ENCODE measurements around the gene EIF4H. TPM values are rescaled to one million over a fixed set of nuclear protein-coding genes. Genes with fewer than 3 reads are reported as not detected.

The EIF4H gene
- total RNA-seq, 4 donors from 2014 or later, result 194 to 261 (median 249) TPM

DNA sequence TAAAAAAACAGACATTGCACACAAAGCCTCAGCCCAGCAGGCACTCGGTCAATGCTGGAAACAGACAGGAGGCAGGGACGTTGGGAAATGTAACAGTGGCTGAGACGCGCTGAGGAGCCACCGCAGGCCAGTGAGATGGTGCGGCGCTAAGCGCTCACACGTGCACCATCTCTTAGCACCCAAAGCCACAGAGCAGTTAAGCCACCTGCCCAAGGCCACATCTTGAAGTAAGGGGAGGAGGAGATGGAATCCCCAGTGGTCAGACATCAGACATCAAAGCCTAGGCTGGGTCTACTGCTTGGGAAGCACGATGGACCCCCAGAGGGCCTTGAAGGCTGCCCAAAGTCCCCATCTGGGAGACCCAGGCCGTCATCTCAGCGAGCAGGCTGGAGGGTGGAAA lies 51.2 kb downstream of the EIF4H start:
- no peak for DNase-seq
- H3K27ac ChIP-seq, result no peak overlapping the region
- WGBS, 2 donors, result 83 to 95% methylated on average over 5 to 9 of the region's 12 CpGs
- no peak overlapping the region for H3K4me3 ChIP-seq
- H3K4me1 ChIP-seq, result no peaks in the 10 kb centered on the region
- H3K36me3 ChIP-seq, result peaks cover 0 to 35% (median 2%) of the 10 kb centered on the region in 3 donors
- intact Hi-C loops (cut with DNase I), result no loop called here
- no peak for TF ChIP-seq POLR2A (IDR thresholded peaks at IDR 0.05)
- TF ChIP-seq, protein P1, sequence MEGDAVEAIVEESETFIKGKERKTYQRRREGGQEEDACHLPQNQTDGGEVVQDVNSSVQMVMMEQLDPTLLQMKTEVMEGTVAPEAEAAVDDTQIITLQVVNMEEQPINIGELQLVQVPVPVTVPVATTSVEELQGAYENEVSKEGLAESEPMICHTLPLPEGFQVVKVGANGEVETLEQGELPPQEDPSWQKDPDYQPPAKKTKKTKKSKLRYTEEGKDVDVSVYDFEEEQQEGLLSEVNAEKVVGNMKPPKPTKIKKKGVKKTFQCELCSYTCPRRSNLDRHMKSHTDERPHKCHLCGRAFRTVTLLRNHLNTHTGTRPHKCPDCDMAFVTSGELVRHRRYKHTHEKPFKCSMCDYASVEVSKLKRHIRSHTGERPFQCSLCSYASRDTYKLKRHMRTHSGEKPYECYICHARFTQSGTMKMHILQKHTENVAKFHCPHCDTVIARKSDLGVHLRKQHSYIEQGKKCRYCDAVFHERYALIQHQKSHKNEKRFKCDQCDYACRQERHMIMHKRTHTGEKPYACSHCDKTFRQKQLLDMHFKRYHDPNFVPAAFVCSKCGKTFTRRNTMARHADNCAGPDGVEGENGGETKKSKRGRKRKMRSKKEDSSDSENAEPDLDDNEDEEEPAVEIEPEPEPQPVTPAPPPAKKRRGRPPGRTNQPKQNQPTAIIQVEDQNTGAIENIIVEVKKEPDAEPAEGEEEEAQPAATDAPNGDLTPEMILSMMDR (IDR thresholded peaks at IDR 0.05), result no peak
- no peaks in the 10 kb centered on the region for H3K9me3 ChIP-seq
- H3K27me3 ChIP-seq, result no peaks in the 10 kb centered on the region

DNA sequence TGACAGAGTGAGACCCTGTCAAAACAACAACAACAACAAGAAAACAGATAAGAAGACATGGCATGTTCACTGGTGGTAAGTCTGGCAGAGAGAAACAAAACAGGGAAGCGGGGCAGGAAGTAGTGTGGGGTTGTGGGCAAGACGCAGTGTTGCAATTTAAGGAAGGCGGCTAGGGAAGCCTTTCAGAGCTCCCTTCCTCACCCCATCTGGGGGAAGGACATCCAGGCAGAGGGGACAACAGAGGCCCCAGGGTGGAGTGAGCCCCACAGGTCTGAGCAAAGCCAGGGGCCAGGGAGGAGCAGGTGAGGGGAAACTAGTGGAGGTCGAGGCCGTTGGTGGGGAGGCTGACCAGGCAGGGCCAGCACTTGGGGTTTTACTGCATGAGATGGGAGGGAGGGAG lies 52.5 kb downstream of the EIF4H start:
- Histone ChIP-seq H3K27ac (no peak overlapping the region), H3K27me3 (no peaks in the 10 kb centered on the region), H3K4me1 (no peaks in the 10 kb centered on the region), H3K4me3 (no peak overlapping the region), H3K9me3 (no peaks in the 10 kb centered on the region), H3K36me3 (peaks cover 0 to 48% (median 2%) of the 10 kb centered on the region in 3 donors)
- intact Hi-C loops (cut with DNase I), result no loop called here
- WGBS, 2 donors, result 80 to 85% methylated on average over 5 of the region's 5 CpGs
- TF ChIP-seq, protein P1 (IDR thresholded peaks at IDR 0.05), result no peak
- TF ChIP-seq POLR2A (IDR thresholded peaks at IDR 0.05), result no peak
- no peak for DNase-seq

DNA sequence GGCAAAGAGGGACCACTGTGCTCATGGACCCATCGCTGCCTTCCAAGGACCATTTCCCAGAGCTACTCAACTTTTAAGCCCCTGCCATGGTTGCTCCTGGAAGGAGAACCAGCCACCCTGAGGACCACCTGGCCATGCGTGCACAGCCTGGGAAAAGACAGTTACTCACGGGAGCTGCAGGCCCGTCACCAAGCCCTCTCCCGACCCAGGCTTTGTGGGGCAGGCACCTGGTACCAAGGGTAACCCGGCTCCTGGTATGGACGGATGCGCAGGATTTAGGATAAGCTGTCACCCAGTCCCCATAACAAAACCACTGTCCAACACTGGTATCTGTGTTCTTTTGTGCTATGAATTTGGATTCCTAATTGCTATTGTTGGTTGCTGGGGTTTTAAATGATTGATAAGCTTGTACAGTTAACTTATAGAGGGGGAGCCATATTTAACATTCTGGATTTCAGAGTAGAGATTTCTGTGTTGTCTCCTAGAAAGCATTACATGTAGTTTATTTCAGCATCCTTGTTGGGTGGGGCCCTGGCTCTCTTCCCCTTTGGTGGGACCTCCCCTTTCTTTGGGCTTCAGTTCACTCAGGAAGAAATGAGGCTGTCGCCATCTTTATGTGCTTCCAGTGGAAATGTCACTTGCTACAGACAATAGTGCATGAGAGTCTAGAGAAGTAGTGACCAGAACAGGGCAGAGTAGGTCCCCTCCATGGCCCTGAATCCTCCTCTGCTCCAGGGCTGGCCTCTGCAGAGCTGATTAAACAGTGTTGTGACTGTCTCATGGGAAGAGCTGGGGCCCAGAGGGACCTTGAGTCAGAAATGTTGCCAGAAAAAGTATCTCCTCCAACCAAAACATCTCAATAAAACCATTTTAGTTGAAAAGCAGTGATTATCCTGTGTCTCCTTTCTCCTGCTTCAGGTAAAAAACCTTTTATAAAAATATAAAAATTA lies 55.1 kb downstream of the EIF4H start:
- Histone ChIP-seq H3K4me3 (no peak overlapping the region), H3K36me3 (peaks cover 0 to 72% (median 2%) of the 10 kb centered on the region in 3 donors), H3K27me3 (no peaks in the 10 kb centered on the region), H3K9me3 (no peaks in the 10 kb centered on the region), H3K27ac (no peak overlapping the region), H3K4me1 (no peaks in the 10 kb centered on the region)
- TF ChIP-seq, protein P1 (IDR thresholded peaks at IDR 0.05), result no peak
- no peak for TF ChIP-seq POLR2A (IDR thresholded peaks at IDR 0.05)
- DNase-seq, result no peak
- 89 to 98% methylated on average over 2 to 9 of the region's 9 CpGs for WGBS, 2 donors
- intact Hi-C loops (cut with DNase I), result no loop called here

DNA sequence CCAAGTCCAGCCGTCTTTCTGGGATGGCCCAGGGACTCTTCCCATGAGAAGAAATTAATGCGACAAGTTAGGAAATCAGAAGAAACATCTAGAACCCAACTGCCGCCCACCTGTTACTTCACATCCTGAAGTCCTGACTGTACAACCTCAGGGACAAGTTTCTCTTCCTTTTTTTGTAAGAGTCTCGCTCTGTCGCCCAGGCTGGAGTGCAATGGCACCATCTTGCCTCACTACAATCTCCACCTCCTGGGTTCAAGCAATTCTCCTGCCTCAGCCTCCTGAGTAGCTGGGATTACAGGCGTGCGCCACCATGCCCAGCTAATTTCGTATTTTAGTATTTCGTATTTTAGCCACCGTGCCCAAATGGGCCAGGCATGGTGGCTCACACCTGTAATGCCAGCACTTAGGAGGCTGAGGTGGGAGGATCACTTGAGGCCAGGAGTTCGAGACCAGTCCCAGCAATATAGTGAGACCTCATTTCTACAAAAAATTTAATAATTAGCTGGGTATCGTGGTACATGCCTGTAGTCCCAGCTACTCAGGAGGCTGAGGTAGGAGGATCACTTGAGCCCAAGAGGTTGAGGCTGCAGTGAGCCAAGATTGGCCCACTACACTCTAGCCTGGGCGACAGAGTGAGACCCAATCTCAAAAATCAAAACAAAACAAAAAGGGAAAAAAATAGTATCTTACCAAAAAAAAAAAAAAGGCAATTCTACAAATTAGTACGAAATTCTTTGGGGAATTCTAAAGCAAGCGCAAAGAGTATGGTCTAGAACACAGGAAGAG lies 56.5 kb downstream of the EIF4H start:
- Histone ChIP-seq H3K4me1 (no peaks in the 10 kb centered on the region), H3K27me3 (no peaks in the 10 kb centered on the region), H3K9me3 (no peaks in the 10 kb centered on the region), H3K4me3 (no peak overlapping the region), H3K36me3 (peaks cover 3 to 81% (median 9%) of the 10 kb centered on the region in 3 donors), H3K27ac (peak overlapping the region in 2 of 4 donors; percentile 6 to 22)
- WGBS, 2 donors, result 81 to 89% methylated on average over 15 of the region's 15 CpGs
- no peak for TF ChIP-seq POLR2A (IDR thresholded peaks at IDR 0.05)
- TF ChIP-seq, protein P1 (IDR thresholded peaks at IDR 0.05), result no peak
- intact Hi-C loops (cut with DNase I), result no loop called here
- DNase-seq, result no peak

DNA sequence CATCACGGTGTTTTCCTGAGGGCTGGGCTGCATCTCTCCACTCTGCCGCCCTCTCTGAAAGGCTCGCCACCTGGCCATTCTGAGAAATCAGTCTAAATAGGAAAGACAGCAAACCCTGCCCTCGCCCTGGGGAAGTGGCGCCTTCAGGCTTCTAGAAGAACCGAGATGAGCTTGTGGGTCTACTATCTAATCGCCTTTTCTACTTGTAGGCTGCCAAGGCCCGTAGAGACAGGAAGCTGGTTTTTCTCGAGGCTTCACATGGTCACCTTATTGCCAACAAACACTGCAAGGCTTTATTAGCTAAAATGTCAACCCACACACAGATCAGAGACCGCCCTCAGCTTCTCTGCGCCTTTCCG lies 57.1 kb downstream of the EIF4H start:
- Histone ChIP-seq H3K4me1 (peaks cover 0 to 4% (median 0%) of the 10 kb centered on the region in 3 donors), H3K27me3 (no peaks in the 10 kb centered on the region), H3K4me3 (no peak overlapping the region), H3K9me3 (no peaks in the 10 kb centered on the region), H3K27ac (no peak overlapping the region), H3K36me3 (peaks cover 6 to 81% (median 9%) of the 10 kb centered on the region in 3 donors)
- no peak for DNase-seq
- 63 to 90% methylated on average over 12 of the region's 12 CpGs for WGBS, 2 donors
- TF ChIP-seq, protein P1 (IDR thresholded peaks at IDR 0.05), result no peak
- no peak for TF ChIP-seq POLR2A (IDR thresholded peaks at IDR 0.05)
- intact Hi-C loops (cut with DNase I), result no loop called here
